Liver (tissue), 9 donors: ENCODE results near the gene HBG2. TPM values are rescaled to one million over a fixed set of nuclear protein-coding genes. Genes with fewer than 3 reads are reported as not detected.

Experiments used
- DNase-seq: peaks from one replicate; pipeline ENCODE4 v3.0.0-alpha.2; 2017; ENCODE audit warnings: low spot score
- H3K27ac ChIP-seq, 2 donors: one replicate each; pipeline ENCODE4 v1.7.0; 2013; ENCODE audit warnings: inconsistent platforms in 2 of 2, low read length in 2 of 2, control low read depth in 1 of 2, low read depth in 1 of 2, mild to moderate bottlenecking in 1 of 2
- H3K27me3 ChIP-seq, 4 donors: one replicate each; pipeline versions ENCODE4 v1.6.1 to v1.7.0; 2013; ENCODE audit warnings: low read length in 3 of 4, inconsistent platforms in 1 of 4, mild to moderate bottlenecking in 1 of 4, moderate library complexity in 1 of 4; ENCODE audit not compliant: control insufficient read depth in 4 of 4, insufficient read depth in 4 of 4
- H3K36me3 ChIP-seq, 4 donors: one replicate each; pipeline versions ENCODE4 v1.6.1 to v1.7.0; 2013; ENCODE audit warnings: low read length in 3 of 4, mild to moderate bottlenecking in 3 of 4, low read depth in 1 of 4, moderate library complexity in 1 of 4; ENCODE audit not compliant: control insufficient read depth in 4 of 4, insufficient read depth in 3 of 4
- H3K4me1 ChIP-seq, 4 donors: one replicate each; pipeline versions ENCODE4 v1.6.1 to v1.7.0; 2013; ENCODE audit warnings: low read length in 3 of 4, mild to moderate bottlenecking in 3 of 4, moderate library complexity in 1 of 4; ENCODE audit not compliant: control insufficient read depth in 4 of 4, insufficient read depth in 4 of 4
- H3K4me3 ChIP-seq, 3 donors: one replicate each; pipeline versions ENCODE4 v1.6.1 to v1.7.0; 2013; ENCODE audit warnings: low read length in 3 of 3, control low read depth in 1 of 3, low read depth in 1 of 3, mild to moderate bottlenecking in 1 of 3
- H3K9ac ChIP-seq, 2 donors: one replicate each; pipeline ENCODE4 v1.7.0; 2013; ENCODE audit warnings: low read length in 2 of 2, mild to moderate bottlenecking in 2 of 2, moderate library complexity in 2 of 2, control low read depth in 1 of 2, low read depth in 1 of 2
- H3K9me3 ChIP-seq, 4 donors: one replicate each; pipeline versions ENCODE4 v1.6.1 to v1.7.0; 2013; ENCODE audit warnings: low read length in 3 of 4; ENCODE audit not compliant: control insufficient read depth in 4 of 4
- ATF3 ChIP-seq: IDR thresholded peaks from 2 replicates; pipeline ENCODE4 v1.6.1; 2016; ENCODE audit warnings: antibody characterized with exemption
- EGR1 ChIP-seq, 2 donors: IDR thresholded peaks; 2 replicates each; pipeline ENCODE4 v1.6.1; 2016 to 2018; ENCODE audit warnings: antibody characterized with exemption in 2 of 2, low read depth in 2 of 2
- FOXA1 ChIP-seq: IDR thresholded peaks from 2 replicates; pipeline ENCODE4 v1.6.1; 2016; ENCODE audit warnings: antibody characterized with exemption
- FOXA2 ChIP-seq: IDR thresholded peaks from 2 replicates; pipeline ENCODE4 v1.6.1; 2016; ENCODE audit warnings: antibody characterized with exemption
- HNF4A ChIP-seq, 2 donors: conservative IDR thresholded peaks; 2 replicates each; pipeline ENCODE4 v1.6.1; 2016; ENCODE audit warnings: antibody characterized with exemption in 2 of 2, mild to moderate bottlenecking in 2 of 2
- HNF4G ChIP-seq: IDR thresholded peaks from 2 replicates; pipeline ENCODE4 v1.6.1; 2016; ENCODE audit warnings: antibody characterized with exemption
- JUND ChIP-seq, 2 donors: IDR thresholded peaks; 2 replicates each; pipeline ENCODE4 v1.6.1; 2016; ENCODE audit warnings: antibody characterized with exemption in 2 of 2
- SP1 ChIP-seq: IDR thresholded peaks from 2 replicates; pipeline ENCODE4 v1.6.1; 2018; ENCODE audit warnings: antibody characterized with exemption, mild to moderate bottlenecking
- TAF1 ChIP-seq: conservative IDR thresholded peaks from 2 replicates; pipeline ENCODE4 v1.6.1; 2016; ENCODE audit warnings: antibody characterized with exemption, mild to moderate bottlenecking
- YY1 ChIP-seq: IDR thresholded peaks from 2 replicates; pipeline ENCODE4 v1.6.1; 2016; ENCODE audit warnings: antibody characterized with exemption, mild to moderate bottlenecking
- whole genome bisulfite sequencing: extraction: QIAGEN DNeasy Blood & Tissue Kit; methylation state at CpG from one replicate; pipeline ENCODE4 v1.1.7; 2013; 5-methylcytosine and 5-hydroxymethylcytosine counted together
- polyA plus RNA-seq, 2 donors: library from polyadenylated mRNA; stranded (reverse) in 1 of 2; unstranded in 1 of 2; fragments of 200-250 nt in 1 of 2; fragments of >200 nt in 1 of 2; fragmentation: Nextera tagmentation in 1 of 2; extraction: Ambion mirVana in 1 of 2; gene quantifications; one replicate each; pipeline versions ENCODE4 v1.2.1 to v1.2.3, GENCODE V29; 2013 to 2015
- total RNA-seq, 2 donors: library from RNA; depleted of rRNA; stranded (reverse); fragments of >200 nt; gene quantifications; one replicate each; pipeline ENCODE4 v1.2.3, GENCODE V29; 2014
- TF ChIP-seq, protein P1 (sequence below): IDR thresholded peaks from 2 replicates; pipeline ENCODE4 v1.6.1; 2016; ENCODE audit warnings: antibody characterized with exemption
- TF ChIP-seq, protein P2 (sequence below): IDR thresholded peaks from 2 replicates; pipeline ENCODE4 v1.6.1; 2016; ENCODE audit warnings: antibody characterized with exemption, mild to moderate bottlenecking
- TF ChIP-seq, protein P3 (sequence below): fragments of 150-350 bp; IDR thresholded peaks from 2 replicates; pipeline ENCODE4 v1.5.1; 2017; ENCODE audit warnings: improper control_type of control experiment, low read depth, low read length; ENCODE audit not compliant: missing input control
- TF ChIP-seq, protein P4 (sequence below): IDR thresholded peaks from 2 replicates; pipeline ENCODE4 v1.6.1; 2016; ENCODE audit warnings: antibody characterized with exemption
- donor health status: healthy.
- donor health status: healthy.
- donor health status: healthy.
- donor health status: healthy.
- donor health status: healthy.

Gene HBG2
- total and polyA plus RNA-seq, 4 donors = 0.71 to 55,632 TPM; not detected in 2

DNA sequence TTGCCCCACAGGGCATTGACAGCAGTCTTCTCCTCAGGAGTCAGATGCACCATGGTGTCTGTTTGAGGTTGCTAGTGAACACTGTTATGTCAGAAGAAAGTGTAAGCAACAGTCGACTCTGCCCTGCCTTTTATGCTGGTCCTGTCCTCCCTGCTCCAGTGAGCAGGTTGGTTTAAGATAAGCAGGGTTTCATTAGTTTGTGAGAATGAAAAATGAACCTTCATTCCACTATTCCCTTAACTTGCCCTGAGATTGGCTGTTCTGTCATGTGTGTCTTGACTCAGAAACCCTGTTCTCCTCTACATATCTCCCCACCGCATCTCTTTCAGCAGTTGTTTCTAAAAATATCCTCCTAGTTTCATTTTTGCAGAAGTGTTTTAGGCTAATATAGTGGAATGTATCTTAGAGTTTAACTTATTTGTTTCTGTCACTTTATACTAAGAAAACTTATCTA is 20.2 kb downstream of the HBG2 start, which contains the start of gene HBD:
Gene HBD, minus strand, starts transcription at position 103 of the 454 bp plus-strand sequence. Its CDS starts 50 bp downstream, at position 53.
- Histone ChIP-seq H3K27ac (no peak within 1 kb of the TSS), H3K4me1 (no peaks in the 10 kb centered on the region), H3K9ac (no peak within 1 kb of the TSS), H3K27me3 (no peaks in the 10 kb centered on the region), H3K9me3 (no peaks in the 10 kb centered on the region), H3K36me3 (no peaks in the 10 kb centered on the region), H3K4me3 (no peak within 1 kb of the TSS)
- WGBS = 59% methylated on average over 2 of the region's 2 CpGs
- TF ChIP-seq HNF4A (conservative IDR thresholded peaks at IDR 0.05) = no peak
- no peak for TF ChIP-seq FOXA1
- TF ChIP-seq JUND (IDR thresholded peaks at IDR 0.05) = no peak
- no peak for TF ChIP-seq ATF3
- TF ChIP-seq, protein P1, sequence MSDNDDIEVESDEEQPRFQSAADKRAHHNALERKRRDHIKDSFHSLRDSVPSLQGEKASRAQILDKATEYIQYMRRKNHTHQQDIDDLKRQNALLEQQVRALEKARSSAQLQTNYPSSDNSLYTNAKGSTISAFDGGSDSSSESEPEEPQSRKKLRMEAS = no peak
- TF ChIP-seq EGR1 (IDR thresholded peaks at IDR 0.05; ENCODE audit: low read depth in 2 of 2) = no peak
- DNase-seq = no peak

GRCh38 chr11:5233307-5233706 is 21.3 kb downstream of the HBG2 start:
- Histone ChIP-seq H3K9ac (no peak overlapping the region), H3K4me3 (no peak overlapping the region), H3K36me3 (no peaks in the 10 kb centered on the region), H3K9me3 (no peaks in the 10 kb centered on the region), H3K27ac (no peak overlapping the region), H3K27me3 (no peaks in the 10 kb centered on the region), H3K4me1 (no peaks in the 10 kb centered on the region)
- DNase-seq = no peak
- TF ChIP-seq, protein P2, sequence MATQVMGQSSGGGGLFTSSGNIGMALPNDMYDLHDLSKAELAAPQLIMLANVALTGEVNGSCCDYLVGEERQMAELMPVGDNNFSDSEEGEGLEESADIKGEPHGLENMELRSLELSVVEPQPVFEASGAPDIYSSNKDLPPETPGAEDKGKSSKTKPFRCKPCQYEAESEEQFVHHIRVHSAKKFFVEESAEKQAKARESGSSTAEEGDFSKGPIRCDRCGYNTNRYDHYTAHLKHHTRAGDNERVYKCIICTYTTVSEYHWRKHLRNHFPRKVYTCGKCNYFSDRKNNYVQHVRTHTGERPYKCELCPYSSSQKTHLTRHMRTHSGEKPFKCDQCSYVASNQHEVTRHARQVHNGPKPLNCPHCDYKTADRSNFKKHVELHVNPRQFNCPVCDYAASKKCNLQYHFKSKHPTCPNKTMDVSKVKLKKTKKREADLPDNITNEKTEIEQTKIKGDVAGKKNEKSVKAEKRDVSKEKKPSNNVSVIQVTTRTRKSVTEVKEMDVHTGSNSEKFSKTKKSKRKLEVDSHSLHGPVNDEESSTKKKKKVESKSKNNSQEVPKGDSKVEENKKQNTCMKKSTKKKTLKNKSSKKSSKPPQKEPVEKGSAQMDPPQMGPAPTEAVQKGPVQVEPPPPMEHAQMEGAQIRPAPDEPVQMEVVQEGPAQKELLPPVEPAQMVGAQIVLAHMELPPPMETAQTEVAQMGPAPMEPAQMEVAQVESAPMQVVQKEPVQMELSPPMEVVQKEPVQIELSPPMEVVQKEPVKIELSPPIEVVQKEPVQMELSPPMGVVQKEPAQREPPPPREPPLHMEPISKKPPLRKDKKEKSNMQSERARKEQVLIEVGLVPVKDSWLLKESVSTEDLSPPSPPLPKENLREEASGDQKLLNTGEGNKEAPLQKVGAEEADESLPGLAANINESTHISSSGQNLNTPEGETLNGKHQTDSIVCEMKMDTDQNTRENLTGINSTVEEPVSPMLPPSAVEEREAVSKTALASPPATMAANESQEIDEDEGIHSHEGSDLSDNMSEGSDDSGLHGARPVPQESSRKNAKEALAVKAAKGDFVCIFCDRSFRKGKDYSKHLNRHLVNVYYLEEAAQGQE = no peak
- no peak for TF ChIP-seq YY1
- no peak for TF ChIP-seq TAF1
- TF ChIP-seq HNF4G = no peak
- TF ChIP-seq SP1 = no peak
- TF ChIP-seq EGR1 (IDR thresholded peaks at IDR 0.05; ENCODE audit: low read depth in 2 of 2) = no peak
- TF ChIP-seq ATF3 = no peak
- TF ChIP-seq, protein P1 = no peak
- 79% methylated on average over 1 of the region's 1 CpG for WGBS

DNA sequence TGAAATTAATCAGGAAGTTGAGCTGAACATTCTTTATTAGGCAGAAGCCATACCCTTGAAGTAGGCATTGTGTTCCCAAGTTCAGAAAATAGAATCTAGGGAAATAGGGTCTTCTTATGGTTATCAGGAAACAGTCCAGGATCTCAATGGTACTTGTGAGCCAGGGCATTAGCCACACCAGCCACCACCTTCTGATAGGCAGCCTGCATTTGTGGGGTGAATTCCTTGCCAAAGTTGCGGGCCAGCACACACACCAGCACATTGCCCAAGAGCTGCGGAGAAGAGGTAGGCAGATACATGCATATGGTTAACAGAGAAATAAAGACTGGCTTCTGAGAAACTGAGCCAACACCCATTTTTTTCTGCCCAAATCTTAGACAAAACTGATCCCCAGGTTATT is 21.8 kb downstream of the HBG2 start:
- H3K27ac ChIP-seq = no peak overlapping the region
- H3K27me3 ChIP-seq = no peaks in the 10 kb centered on the region
- no peaks in the 10 kb centered on the region for H3K4me1 ChIP-seq
- H3K36me3 ChIP-seq = no peaks in the 10 kb centered on the region
- no peak for DNase-seq
- H3K9me3 ChIP-seq = no peaks in the 10 kb centered on the region
- H3K9ac ChIP-seq = no peak overlapping the region
- WGBS = 92% methylated on average over 2 of the region's 2 CpGs
- no peak overlapping the region for H3K4me3 ChIP-seq
- TF ChIP-seq HNF4G (no peak), YY1 (no peak), TAF1 (no peak), EGR1 (IDR thresholded peaks at IDR 0.05; ENCODE audit: low read depth in 2 of 2) (no peak), FOXA2 (no peak), FOXA1 (no peak)
- TF ChIP-seq, protein P3, sequence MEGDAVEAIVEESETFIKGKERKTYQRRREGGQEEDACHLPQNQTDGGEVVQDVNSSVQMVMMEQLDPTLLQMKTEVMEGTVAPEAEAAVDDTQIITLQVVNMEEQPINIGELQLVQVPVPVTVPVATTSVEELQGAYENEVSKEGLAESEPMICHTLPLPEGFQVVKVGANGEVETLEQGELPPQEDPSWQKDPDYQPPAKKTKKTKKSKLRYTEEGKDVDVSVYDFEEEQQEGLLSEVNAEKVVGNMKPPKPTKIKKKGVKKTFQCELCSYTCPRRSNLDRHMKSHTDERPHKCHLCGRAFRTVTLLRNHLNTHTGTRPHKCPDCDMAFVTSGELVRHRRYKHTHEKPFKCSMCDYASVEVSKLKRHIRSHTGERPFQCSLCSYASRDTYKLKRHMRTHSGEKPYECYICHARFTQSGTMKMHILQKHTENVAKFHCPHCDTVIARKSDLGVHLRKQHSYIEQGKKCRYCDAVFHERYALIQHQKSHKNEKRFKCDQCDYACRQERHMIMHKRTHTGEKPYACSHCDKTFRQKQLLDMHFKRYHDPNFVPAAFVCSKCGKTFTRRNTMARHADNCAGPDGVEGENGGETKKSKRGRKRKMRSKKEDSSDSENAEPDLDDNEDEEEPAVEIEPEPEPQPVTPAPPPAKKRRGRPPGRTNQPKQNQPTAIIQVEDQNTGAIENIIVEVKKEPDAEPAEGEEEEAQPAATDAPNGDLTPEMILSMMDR = no peak
- TF ChIP-seq, protein P2 = no peak
- TF ChIP-seq, protein P4, sequence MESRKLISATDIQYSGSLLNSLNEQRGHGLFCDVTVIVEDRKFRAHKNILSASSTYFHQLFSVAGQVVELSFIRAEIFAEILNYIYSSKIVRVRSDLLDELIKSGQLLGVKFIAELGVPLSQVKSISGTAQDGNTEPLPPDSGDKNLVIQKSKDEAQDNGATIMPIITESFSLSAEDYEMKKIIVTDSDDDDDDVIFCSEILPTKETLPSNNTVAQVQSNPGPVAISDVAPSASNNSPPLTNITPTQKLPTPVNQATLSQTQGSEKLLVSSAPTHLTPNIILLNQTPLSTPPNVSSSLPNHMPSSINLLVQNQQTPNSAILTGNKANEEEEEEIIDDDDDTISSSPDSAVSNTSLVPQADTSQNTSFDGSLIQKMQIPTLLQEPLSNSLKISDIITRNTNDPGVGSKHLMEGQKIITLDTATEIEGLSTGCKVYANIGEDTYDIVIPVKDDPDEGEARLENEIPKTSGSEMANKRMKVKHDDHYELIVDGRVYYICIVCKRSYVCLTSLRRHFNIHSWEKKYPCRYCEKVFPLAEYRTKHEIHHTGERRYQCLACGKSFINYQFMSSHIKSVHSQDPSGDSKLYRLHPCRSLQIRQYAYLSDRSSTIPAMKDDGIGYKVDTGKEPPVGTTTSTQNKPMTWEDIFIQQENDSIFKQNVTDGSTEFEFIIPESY = no peak
